HG03196 (cell line): Measurements from ENCODE around the gene LRRC25.

Experiments
- ATAC-seq: cut with Tn5 transposase; IDR thresholded peaks from one replicate; pipeline ENCODE4 v1.9.1; 2021; ENCODE audit not compliant: unreplicated experiment

Gene LRRC25

GRCh38 chr19:18348171-18348570 is 49.3 kb downstream of the LRRC25 start:
- no peak for ATAC-seq

- ATAC-seq, result no peak
Observed at GRCh38 chr19:18346091-18346490, 51.3 kb downstream of the LRRC25 start.

GRCh38 chr19:18345296-18345695 is 52.1 kb downstream of the LRRC25 start:
- ATAC-seq, result no peak

- no peak for ATAC-seq
Observed at GRCh38 chr19:18344582-18344950, 52.9 kb downstream of the LRRC25 start.

- ATAC-seq, result no peak
Observed at GRCh38 chr19:18342090-18342632, 55.3 kb downstream of the LRRC25 start.
